LNCAP (cell line): ENCODE measurements around the gene VCX2.
"Not testable (repeated sequence)": the region's sequence is repeated elsewhere in the genome, so short reads cannot be mapped to it uniquely, and the experiment has no call there.

Experiments used
- CTCF ChIP-seq: fragments of 450-650 bp; IDR thresholded peaks from 2 replicates; pipeline ENCODE4 v1.5.1; 2017; ENCODE audit warnings: mild to moderate bottlenecking

Gene VCX2

GRCh38 chrX:8171169-8171568 is at the start of gene VCX2:
Gene VCX2, minus strand, starts transcription at chrX:8171267. Its CDS starts 624 bp downstream, at chrX:8170643.
- TF ChIP-seq CTCF = not testable (repeated sequence)

GRCh38 chrX:8204943-8205342 is 33.9 kb upstream of the VCX2 start:
- no peak for TF ChIP-seq CTCF

GRCh38 chrX:8204169-8204935 is 33.3 kb upstream of the VCX2 start:
- TF ChIP-seq CTCF = no peak

GRCh38 chrX:8201896-8202331 is 30.8 kb upstream of the VCX2 start:
- no peak for TF ChIP-seq CTCF

- TF ChIP-seq CTCF = no peak
Measured at GRCh38 chrX:8196776-8197175, 25.7 kb upstream of the VCX2 start.

GRCh38 chrX:8194216-8194615 is 23.1 kb upstream of the VCX2 start:
- TF ChIP-seq CTCF = no peak

- no peak for TF ChIP-seq CTCF
Measured at GRCh38 chrX:8192276-8192675, 21.2 kb upstream of the VCX2 start.
